NB4 (cell line): Measurements from ENCODE around the gene TMEM86B.
A peak's percentile ranks its signal among the peaks of the same experiment; 100 is the strongest.
"Not testable (repeated sequence)": the region's sequence is repeated elsewhere in the genome, so short reads cannot be mapped to it uniquely, and the experiment has no call there.

ENCODE experiments used
- DNase-seq: peaks from one replicate; pipeline ENCODE4 v3.0.0; 2010; ENCODE audit warnings: low read depth
- H3K4me3 ChIP-seq: one replicate; pipeline ENCODE4 v1.5.1; 2011; ENCODE audit warnings: mild to moderate bottlenecking, low read depth, low read length, moderate library complexity
- MYC ChIP-seq: IDR thresholded peaks from 2 replicates; pipeline ENCODE4 v1.6.1; 2011; ENCODE audit warnings: low read depth, low read length
- POLR2A ChIP-seq: IDR thresholded peaks from 2 replicates; pipeline ENCODE4 v1.6.1; 2011; ENCODE audit warnings: mild to moderate bottlenecking; ENCODE audit not compliant: insufficient read length; ENCODE audit errors: extremely low read depth
- TF ChIP-seq, protein P1 (sequence below): IDR thresholded peaks from one replicate; pipeline ENCODE4 v1.5.1; 2012; ENCODE audit warnings: low read depth, low read length
- TF ChIP-seq, protein P2 (sequence below): IDR thresholded peaks from 2 replicates; pipeline ENCODE4 v1.6.1; 2011; ENCODE audit warnings: low read depth, low read length

Gene TMEM86B

DNA sequence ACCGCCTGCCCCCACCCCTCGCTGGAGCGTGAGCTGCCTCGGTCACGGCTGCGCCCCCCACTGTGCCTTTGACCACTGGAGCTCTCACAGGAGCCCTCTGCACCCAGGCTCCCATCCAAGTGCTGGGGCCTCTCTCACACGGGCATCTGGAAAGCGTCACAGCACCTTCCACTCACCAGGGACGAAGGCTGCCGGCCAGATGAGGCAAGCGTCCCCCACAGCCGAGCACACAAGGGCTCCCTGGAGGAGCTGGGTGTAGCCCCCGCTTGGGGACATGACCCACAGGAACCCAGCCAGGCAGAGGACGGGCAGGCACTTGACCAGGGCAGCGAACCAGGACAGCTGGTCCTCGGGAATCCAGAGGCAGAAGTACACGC is 560 bp downstream of the TMEM86B start:
- no peak overlapping the region for H3K4me3 ChIP-seq
- no peak for DNase-seq
- TF ChIP-seq, protein P1, sequence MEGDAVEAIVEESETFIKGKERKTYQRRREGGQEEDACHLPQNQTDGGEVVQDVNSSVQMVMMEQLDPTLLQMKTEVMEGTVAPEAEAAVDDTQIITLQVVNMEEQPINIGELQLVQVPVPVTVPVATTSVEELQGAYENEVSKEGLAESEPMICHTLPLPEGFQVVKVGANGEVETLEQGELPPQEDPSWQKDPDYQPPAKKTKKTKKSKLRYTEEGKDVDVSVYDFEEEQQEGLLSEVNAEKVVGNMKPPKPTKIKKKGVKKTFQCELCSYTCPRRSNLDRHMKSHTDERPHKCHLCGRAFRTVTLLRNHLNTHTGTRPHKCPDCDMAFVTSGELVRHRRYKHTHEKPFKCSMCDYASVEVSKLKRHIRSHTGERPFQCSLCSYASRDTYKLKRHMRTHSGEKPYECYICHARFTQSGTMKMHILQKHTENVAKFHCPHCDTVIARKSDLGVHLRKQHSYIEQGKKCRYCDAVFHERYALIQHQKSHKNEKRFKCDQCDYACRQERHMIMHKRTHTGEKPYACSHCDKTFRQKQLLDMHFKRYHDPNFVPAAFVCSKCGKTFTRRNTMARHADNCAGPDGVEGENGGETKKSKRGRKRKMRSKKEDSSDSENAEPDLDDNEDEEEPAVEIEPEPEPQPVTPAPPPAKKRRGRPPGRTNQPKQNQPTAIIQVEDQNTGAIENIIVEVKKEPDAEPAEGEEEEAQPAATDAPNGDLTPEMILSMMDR = no peak
- TF ChIP-seq POLR2A (no peak), MYC (no peak)
- TF ChIP-seq, protein P2, sequence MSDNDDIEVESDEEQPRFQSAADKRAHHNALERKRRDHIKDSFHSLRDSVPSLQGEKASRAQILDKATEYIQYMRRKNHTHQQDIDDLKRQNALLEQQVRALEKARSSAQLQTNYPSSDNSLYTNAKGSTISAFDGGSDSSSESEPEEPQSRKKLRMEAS = no peak

DNA sequence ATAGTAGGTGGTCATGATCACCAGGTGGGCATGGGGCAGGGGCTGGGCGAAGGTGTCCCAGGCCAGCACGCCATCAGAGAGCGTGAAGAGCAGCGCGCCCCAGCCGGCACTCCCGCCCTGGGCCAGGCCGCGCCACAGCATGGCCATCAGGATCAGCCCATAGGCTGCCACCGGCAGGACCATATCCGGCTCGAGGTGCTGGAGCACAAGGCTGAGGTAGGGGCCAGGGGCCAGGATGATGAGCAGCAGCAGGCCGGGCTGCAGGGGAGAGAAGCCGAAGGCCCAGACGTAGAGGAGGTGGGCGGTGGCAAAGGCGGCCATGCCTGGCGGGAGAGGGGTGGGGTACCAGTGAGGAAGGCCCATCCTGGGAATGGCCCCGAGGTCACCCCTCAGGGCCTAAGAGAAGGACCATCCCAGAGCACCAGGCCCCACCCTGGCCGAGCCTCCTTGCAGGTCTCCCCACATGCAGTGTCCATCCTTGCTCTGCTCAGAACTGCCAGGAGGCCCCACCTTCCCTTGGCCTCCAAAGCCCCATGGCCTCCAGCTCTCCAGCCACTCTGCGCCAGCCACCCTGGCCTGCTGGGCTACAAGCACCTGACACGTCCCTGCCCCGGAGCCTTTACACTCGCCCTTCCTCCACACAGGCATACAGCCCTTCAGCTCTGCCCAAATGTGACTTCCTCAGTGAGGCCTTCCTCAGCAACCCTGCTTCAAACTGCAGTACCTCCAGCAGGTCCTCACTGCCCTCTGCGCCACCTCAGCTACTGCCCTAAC is 1.1 kb downstream of the TMEM86B start:
- TF ChIP-seq, protein P2 = no peak
- TF ChIP-seq, protein P1 = no peak
- TF ChIP-seq POLR2A (no peak), MYC (no peak)

DNA sequence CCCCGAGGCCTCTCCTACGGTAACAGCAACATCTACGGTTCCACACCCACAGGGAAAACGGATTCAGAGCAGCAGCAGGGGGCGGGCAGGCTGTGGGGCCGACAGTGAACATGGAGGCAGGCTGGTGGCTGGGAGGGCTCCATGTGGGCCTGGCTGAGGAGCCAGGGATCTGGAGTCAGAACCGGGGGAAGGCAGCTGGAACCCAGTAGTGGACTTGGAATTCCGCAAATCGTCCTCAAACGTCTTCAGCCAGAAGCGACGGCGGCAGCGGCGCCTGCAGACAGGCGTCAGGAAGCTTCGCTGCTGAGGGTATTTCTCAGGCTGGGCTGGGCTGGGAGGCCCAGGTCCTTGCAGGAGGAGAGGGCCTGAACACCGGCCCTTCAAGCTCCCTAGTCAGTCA is 1.8 kb downstream of the TMEM86B start:
- no peak overlapping the region for H3K4me3 ChIP-seq
- TF ChIP-seq MYC (no peak), POLR2A (no peak)
- TF ChIP-seq, protein P1 = no peak
- TF ChIP-seq, protein P2 = no peak
- DNase-seq = no peak

More for the DNA sequence above, 1.1 kb downstream of the TMEM86B start:
- DNase-seq = no peak
- H3K4me3 ChIP-seq = no peak overlapping the region

DNA sequence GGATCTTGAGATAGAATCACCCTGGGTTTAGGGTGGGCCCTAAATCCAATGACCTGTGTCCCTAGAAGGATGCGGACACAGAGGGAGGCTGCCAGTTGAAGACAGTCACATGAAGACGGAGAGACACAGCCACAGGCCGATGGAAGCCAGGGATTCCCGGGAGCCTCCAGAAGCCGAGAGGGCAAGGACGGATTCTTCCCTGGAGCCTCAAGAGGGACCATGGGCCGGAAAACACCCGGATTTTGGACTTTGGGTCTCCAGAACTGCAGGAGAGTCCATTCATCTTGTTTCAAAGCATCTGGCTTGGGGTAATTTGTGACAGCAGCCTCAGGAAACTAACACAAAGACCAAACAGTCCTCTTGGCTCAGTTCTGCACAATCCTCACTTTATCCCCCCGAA is 2.3 kb downstream of the TMEM86B start:
- no peak for DNase-seq
- H3K4me3 ChIP-seq = no peak overlapping the region
- TF ChIP-seq POLR2A (no peak), MYC (no peak)
- TF ChIP-seq, protein P2 = no peak
- TF ChIP-seq, protein P1 = no peak

DNA sequence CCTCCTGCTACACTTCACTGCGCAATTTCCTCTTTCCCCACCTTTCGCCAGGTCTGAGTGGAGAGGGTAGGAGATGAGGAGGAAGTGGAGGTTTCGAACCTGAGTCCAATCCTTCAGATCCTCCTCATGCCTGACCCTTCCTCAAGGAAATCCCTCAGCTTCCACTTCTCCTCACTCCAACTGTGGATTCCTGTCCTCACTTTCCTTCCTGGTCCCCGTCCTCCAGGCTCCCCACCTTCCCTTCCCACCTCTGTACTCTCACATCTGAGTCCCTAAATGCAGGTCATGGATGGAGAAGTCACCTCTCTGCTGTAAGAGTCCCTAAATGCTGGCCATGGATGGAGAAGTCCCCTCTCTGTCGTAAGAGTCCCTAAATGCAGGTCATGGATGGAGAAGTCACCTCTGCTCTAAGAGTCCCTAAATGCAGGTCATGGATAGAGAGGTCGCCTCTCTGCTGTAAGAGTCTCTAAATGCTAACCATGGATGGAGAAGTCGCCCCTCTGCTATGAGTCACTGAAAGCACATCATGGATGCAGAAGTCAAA is 3.1 kb downstream of the TMEM86B start:
- TF ChIP-seq, protein P2 = no peak
- TF ChIP-seq, protein P1 = no peak
- no peak for TF ChIP-seq POLR2A
- TF ChIP-seq MYC = no peak
- H3K4me3 ChIP-seq = no peak overlapping the region
- peak; percentile 28 for DNase-seq

DNA sequence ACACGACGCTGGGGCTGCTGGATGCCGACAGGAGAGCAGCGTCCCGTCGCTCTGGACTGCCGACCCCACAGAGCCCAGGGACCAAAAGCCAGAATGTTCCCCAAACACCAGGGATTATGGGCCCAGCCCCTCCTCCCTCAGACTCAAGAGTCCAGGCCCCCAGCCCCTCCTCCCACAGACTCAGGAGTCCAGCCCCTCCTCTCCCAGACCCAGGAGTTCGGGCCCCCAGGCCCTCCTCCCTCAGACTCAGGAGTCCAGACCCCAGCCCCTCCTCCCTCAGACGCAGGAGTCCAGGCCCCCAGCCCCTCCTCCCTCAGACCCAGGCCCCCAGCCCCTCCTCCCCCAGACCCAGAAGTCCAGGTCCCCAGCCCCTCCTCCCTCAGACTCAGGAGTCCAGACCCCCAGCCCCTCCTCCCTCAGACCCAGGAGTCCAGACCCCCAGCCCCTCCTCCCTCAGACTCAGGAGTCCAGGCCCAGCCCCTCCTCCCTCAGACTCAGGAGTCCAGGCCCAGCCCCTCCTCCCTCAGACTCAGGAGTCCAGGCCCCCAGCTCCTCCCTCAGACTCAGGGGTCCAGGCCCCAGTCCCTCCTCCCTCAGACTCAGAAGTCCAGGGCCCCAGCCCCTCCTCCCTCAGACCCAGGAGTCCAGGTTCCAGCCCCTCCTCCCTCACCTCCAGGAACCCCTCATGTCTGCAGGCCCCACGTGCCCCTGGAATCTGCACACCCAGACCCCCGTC is 3.7 kb downstream of the TMEM86B start:
- DNase-seq, H3K4me3 ChIP-seq: not testable (repeated sequence)
